GM21390 (cell line): ENCODE measurements around the gene NR2F2.
A peak's percentile ranks its signal among the peaks of the same experiment; 100 is the strongest.

Source experiments
- ATAC-seq: cut with Tn5 transposase; IDR thresholded peaks from one replicate; pipeline ENCODE4 v1.9.1; 2021; ENCODE audit not compliant: unreplicated experiment

NR2F2 gene

GRCh38 chr15:96352604-96353405, 22.3 kb downstream of the NR2F2 start:
- ATAC-seq, result no peak

GRCh38 chr15:96353416-96353929, 23.0 kb downstream of the NR2F2 start:
- no peak for ATAC-seq

- ATAC-seq, result no peak
Measured at GRCh38 chr15:96353930-96354730, 23.6 kb downstream of the NR2F2 start.

GRCh38 chr15:96354731-96355567, 24.4 kb downstream of the NR2F2 start:
- ATAC-seq, result no peak

GRCh38 chr15:96355568-96356187, 25.2 kb downstream of the NR2F2 start:
- no peak for ATAC-seq

DNA sequence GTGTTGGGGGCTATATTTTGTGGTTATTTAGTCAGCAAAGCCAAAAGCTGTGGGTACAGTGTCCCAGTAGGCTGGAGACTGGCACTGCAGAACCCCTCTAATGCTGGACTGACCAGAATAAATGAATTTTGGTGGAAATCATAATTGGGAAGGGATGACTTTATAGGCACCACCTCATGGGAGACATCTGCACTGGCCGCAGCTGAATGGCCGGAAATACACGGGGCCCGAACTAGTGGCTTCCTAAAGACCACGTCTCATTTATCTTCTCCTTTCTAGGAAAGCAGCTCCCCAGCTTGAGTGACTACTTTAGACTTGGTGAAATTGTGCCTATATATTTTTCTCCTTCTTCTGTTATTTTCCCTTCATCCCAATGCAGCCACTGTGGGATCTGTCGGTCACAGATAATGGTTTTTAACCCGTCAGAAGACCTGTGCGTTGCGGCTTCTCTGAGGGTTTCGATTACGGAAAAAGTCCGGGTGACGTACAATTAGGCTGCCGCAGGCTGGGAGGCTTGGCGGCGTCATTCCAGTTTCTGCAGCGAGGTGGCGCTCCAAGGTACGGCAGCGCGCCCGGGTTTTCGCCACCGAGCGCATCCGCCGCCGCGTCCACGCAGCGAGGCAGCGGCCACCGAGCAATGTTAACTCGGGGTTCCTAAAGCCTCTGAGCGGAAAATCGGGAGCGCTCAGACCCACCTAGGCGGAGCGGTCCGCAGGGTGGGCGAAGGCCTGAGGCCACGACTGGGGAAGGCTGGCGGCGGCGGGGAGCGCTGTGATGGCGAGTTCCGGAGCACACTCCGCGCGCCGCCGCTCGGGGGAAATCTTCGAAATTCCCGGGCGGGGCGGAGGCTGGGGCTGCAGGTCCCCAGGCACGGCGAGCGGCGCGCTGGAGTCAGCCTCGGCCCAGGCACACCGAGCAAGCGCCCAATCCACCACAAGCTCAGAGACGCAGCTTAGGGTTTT, 26.3 kb downstream of the NR2F2 start:
- ATAC-seq, result peak; percentile 86

DNA sequence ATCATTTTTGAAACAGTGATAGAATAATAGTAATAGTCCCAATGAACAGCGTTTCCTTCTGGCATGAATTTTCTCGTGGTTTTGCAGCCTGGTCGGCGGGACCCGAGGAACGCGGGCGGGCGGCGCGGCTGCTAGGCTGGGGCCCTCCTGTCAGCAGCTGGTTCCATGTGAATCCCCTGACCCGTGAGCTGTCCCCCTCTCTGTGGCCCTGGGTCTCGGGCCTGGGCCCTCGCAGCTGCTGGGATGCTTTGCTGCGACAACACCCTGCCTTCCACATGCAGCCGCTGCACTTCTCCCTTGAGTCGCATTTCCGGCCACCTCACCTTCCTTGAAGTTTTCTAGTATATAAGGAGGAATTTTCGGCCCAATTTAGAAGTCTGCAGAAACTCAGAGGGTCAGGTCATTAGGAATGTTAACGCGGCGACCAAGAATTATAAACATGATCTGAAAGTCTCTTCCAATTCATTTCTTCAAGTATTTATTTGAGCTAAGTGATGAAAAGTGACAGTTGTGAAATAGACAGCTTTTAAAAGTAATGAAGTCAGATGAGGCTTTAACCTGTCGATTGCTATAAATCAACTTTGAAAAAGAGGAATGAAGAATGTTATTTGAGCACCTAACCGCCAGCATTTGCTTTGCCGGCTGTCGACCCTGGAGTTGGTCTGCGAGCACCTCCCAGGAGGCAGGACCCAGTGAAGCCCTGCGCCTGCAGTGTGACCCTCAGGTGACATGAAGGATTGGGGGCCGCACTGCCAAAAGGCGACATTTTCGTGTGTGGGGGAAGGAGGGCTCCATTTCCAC, 27.7 kb downstream of the NR2F2 start:
- no peak for ATAC-seq

- ATAC-seq, result no peak
Measured at GRCh38 chr15:96358821-96359615, 28.5 kb downstream of the NR2F2 start.

- no peak for ATAC-seq
Measured at GRCh38 chr15:96359616-96360521, 29.4 kb downstream of the NR2F2 start.

DNA sequence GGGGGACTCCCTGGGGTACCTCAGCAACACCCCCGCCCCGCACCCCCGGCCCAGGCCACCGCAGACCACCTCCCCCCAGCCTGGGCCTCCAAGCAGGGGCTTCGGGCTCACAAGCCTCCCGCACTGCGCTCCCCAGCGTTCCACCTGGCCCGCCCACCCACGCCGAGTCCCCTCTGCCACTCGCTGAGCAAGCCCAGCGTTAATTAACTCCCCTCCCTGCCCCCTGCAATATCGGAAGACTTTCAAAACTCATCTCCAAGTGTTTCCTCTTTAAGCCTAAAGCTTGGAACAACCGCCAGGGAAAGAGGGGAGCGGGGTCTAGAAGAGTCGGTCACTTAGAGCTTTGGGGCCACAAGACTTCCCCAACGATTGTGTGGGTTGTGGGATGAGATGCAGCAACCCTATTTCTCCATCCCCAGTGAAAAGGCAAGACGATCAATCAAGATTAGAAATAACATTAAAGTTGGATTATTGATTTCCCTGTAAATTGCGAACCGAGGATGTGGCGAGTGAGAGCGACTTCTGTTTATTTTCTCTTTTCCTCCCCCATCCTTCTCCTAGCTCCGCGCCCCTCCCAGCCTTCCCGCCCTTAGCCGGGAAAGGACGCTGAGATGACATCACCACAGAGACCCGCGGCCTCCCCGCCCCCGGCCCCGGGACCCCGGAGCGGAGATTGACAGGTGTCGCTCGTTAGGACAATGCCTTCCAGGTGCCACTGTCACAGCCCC, 30.2 kb downstream of the NR2F2 start:
- no peak for ATAC-seq

GRCh38 chr15:96361309-96362010, 31.0 kb downstream of the NR2F2 start:
- no peak for ATAC-seq

DNA sequence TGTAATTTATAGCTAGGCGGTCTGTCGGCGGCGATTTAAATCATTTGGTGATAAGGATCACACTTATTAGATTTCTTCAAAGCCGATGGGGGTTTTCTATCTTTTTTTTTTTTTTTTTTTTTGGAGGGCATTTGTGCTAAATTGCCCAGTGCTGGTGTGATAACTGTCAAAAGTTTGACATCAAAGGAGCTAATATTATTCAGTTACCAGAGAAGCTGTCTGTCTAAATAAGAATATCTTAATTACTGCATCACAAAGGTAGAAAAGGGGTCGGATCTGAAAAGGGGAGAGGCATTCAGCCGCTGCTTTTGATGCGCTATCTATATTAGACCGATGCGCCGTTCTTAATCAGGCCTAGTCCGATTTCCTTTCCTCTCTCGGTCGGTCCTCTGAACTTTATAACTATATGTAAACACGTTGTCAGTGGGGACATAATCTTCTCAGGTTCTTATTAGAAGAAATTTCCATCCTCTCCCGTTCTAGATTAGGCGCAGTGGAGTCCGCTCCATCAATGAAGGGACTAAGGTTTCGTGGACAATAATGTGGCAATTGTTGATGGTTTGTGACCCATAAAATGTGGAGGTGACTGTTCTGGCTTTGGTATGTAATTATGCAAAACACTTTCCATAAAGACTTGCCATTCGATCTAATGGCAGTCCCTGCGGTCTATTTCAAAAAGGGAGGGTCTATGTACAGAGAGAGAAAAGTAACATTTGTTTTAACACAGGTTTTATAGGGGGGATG, 31.7 kb downstream of the NR2F2 start:
- no peak for ATAC-seq

DNA sequence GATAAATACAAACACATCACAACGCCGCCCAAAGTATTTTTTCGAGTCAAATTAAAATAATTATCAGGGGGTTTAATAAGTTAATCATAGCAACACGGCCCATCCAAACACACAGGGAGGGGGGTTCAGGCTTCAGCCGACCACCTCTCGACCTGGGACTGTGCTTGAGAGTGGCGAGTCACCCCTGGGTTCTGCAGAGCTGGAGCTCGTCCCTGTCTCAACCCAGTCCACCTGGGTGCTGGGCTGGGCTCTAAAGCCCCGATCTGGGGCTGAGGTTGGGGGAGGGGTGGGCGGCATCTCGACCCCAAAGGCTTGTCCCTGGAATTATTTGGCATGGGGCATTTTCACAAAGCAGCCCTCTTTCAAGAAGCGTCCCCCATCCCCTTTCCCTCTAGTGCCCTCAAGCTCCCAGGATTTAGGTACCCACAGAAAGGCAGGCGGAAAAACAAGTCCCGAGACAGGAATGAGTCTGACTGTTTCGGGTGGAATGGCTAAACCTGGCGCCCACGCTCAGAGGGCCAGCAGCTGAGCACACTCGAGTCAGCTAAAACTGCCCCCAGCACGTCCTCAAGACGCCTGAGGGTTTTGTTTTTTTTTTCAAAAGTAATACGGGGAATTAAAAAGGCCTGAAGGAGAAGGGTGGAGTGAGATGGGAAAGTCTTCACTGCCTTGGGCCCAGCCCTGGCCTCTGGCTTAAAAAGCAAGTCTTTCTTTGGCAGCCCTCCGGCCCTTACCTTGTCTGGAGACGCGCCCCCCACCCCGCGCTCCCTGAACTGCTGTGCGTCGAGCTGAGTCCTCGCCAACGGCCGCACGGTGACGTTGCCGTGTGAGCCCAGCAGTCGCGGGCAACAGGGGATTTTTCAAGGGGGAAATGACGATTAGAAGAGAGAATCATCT, 32.5 kb downstream of the NR2F2 start:
- ATAC-seq, result no peak

GRCh38 chr15:96363707-96364106, 33.2 kb downstream of the NR2F2 start:
- no peak for ATAC-seq
